Common myeloid progenitor, CD34-positive (primary cell): ENCODE measurements around the gene KSR2.

ENCODE experiments used
- CTCF ChIA-PET: fragments of 350-600 bp; sonication (Branson Sonifier 250); formaldehyde crosslinking; loops from one replicate; lab custom pipeline; 2021; ENCODE audit warnings: antibody characterized with exemption; lab: Charles Lee
- POLR2A ChIA-PET: fragments of 350-600 bp; sonication (Branson Sonifier 250); formaldehyde crosslinking; loops from one replicate; lab custom pipeline; 2021; ENCODE audit warnings: antibody characterized with exemption; lab: Charles Lee
- DNase-seq, 3 donors: peaks; one replicate each; pipeline versions ENCODE4 v3.0.0 to v3.0.0-alpha.2; 2013
- H3K27ac ChIP-seq, 2 experiments: 1 replicate in 1 of 2; 2 replicates in 1 of 2; pipeline ENCODE4 v1.7.0; 2013; ENCODE audit warnings: inconsistent platforms in 2 of 2, low read length in 2 of 2, mild to moderate bottlenecking in 2 of 2, low read depth in 1 of 2, moderate library complexity in 1 of 2; ENCODE audit not compliant: severe bottlenecking in 2 of 2, insufficient read depth in 1 of 2, poor library complexity in 1 of 2
- H3K27me3 ChIP-seq, 5 experiments: replicated peaks in 2 of 5; 1 replicate in 3 of 5; 2 replicates in 2 of 5; pipeline versions ENCODE4 v1.6.1 to v1.7.0; 2013; ENCODE audit warnings: low read length in 4 of 5, mild to moderate bottlenecking in 2 of 5, moderate library complexity in 2 of 5, inconsistent platforms in 1 of 5; ENCODE audit not compliant: insufficient read depth in 5 of 5, control insufficient read depth in 4 of 5
- H3K36me3 ChIP-seq, 4 experiments: 1 replicate in 2 of 4; 2 replicates in 2 of 4; pipeline versions ENCODE4 v1.6.1 to v1.7.0; 2013; ENCODE audit warnings: low read length in 3 of 4, control low read depth in 1 of 4, mild to moderate bottlenecking in 1 of 4; ENCODE audit not compliant: control insufficient read depth in 4 of 4, insufficient read depth in 4 of 4
- H3K4me1 ChIP-seq, 4 experiments: 1 replicate in 3 of 4; 2 replicates in 1 of 4; pipeline versions ENCODE4 v1.6.1 to v1.7.1; 2013; ENCODE audit warnings: low read length in 3 of 4, mild to moderate bottlenecking in 3 of 4, control low read depth in 1 of 4, inconsistent platforms in 1 of 4, moderate library complexity in 1 of 4; ENCODE audit not compliant: control insufficient read depth in 4 of 4, insufficient read depth in 4 of 4; ENCODE audit errors: control extremely low read depth in 1 of 4
- H3K4me3 ChIP-seq, 7 experiments: 1 replicate in 4 of 7; 2 replicates in 3 of 7; pipeline versions ENCODE4 v1.5.1 to v1.7.0; 2013; ENCODE audit warnings: mild to moderate bottlenecking in 7 of 7, low read length in 6 of 7, moderate library complexity in 6 of 7, inconsistent platforms in 2 of 7, low read depth in 2 of 7, control low read depth in 1 of 7; ENCODE audit not compliant: insufficient read depth in 4 of 7, control insufficient read depth in 1 of 7; ENCODE audit errors: extremely low read depth in 1 of 7
- H3K9me3 ChIP-seq, 5 experiments: 1 replicate in 4 of 5; 2 replicates in 1 of 5; pipeline versions ENCODE4 v1.6.1 to v1.7.1; 2013; ENCODE audit warnings: low read length in 4 of 5, mild to moderate bottlenecking in 2 of 5, inconsistent platforms in 1 of 5, low read depth in 1 of 5, moderate library complexity in 1 of 5; ENCODE audit not compliant: control insufficient read depth in 4 of 5, insufficient read depth in 2 of 5; ENCODE audit errors: control extremely low read depth in 1 of 5
- WGBS: methylation state at CpG from one replicate; pipeline ENCODE4 v1.1.5; 2013; ENCODE audit not compliant: insufficient coverage; 5-methylcytosine and 5-hydroxymethylcytosine counted together

KSR2 gene

DNA sequence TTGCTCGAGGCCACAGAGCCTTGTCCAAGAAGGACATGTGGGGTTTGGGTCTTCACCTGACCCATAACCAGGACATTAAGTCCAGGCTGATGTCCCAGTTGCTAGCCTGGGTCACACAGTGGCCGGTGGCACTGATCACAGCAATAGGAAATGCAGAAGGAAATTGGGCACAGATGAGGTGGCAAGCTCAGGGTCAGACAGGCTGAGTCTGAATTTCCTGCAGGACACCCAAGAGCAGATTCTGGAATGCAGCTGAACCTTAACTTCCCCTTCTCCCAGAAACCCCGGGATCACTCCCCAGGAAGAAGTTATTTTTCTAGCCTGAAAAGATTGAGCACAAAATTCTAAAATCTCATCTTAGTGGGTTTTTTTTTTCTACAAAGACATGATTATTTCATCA lies 199.9 kb downstream of the KSR2 start:
- 31% methylated on average over 2 of the region's 3 CpGs for WGBS
- Histone ChIP-seq H3K4me1 (no peaks in the 10 kb centered on the region), H3K27ac (no peak overlapping the region), H3K9me3 (peaks cover 0 to 11% (median 3%) of the 10 kb centered on the region in 5 experiments), H3K36me3 (no peaks in the 10 kb centered on the region), H3K4me3 (no peak overlapping the region), H3K27me3 (no peaks in the 10 kb centered on the region)
- no peak for DNase-seq
- ChIA-PET CTCF (no interaction called here), POLR2A (no interaction called here)

DNA sequence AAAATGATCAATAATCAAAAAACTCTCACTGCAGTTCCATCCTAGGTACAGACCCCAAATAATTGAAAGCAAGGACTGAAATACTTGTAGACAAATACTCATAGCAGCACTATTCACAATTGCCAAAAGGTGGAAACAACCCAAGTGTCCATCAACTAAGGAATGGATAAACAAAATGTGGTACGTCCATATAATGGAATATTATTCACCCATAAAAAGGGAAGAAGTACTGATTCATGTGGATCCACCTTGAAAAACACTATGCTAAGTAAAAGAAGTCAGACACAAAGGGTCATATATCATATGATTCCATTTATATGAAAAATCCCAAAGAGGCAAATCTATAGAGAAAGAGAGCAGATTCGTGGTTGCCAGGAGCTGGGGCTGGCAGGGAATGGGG lies 202.8 kb downstream of the KSR2 start:
- WGBS = 100% methylated on average over 1 of the region's 2 CpGs
- Histone ChIP-seq H3K27me3 (no peaks in the 10 kb centered on the region), H3K27ac (no peak overlapping the region), H3K4me3 (no peak overlapping the region), H3K36me3 (no peaks in the 10 kb centered on the region), H3K4me1 (no peaks in the 10 kb centered on the region), H3K9me3 (peaks cover 0 to 11% (median 3%) of the 10 kb centered on the region in 5 experiments)
- CTCF ChIA-PET = no interaction called here
- POLR2A ChIA-PET = no interaction called here
- DNase-seq = no peak

DNA sequence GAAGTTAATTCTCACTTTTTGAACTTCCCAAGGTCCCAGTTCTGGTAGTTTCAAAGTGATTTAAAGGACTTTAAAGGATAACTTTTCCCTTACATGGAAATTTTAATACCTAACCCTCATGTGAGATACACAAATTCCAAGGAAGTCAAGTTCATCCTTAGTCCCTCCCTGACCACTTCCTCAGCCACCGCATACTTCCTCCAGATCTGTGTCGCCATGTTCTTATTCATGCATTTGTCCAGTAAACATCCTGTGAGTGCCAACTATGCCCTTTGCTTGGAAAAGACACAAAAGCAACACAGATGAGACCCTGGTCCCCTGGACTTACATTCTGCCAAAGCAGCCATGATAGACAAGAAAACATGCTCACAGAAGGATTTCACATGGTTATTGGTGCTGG lies 206.6 kb downstream of the KSR2 start:
- Histone ChIP-seq H3K4me1 (no peaks in the 10 kb centered on the region), H3K9me3 (peaks cover 0 to 11% (median 3%) of the 10 kb centered on the region in 5 experiments), H3K27ac (no peak overlapping the region), H3K27me3 (no peaks in the 10 kb centered on the region), H3K4me3 (no peak overlapping the region), H3K36me3 (no peaks in the 10 kb centered on the region)
- POLR2A ChIA-PET = no interaction called here
- no peak for DNase-seq
- CTCF ChIA-PET = no interaction called here
- 52% methylated on average over 2 of the region's 2 CpGs for WGBS

DNA sequence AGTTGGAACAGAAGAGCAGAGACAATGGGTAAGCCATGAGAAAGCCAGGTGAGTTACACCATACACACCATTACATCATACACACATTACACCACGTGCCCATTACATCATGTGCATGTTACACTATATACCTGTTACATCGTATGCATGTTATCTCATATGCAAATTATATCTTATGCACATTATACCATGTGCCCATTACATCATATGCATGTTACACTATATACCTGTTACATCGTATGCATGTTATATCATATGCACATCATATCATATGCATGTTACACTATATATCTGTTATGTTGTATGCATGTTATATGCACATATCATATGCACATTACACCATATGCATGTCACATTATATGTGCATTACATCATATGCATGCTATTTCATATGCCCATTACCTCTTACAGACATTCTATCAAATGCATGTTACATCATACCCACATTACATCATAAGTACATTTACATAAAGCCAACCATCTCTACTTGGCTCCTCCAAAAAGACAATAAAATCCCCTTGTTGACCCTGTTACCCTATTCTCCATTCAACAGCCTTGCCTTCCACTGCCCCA lies 207.2 kb downstream of the KSR2 start:
- whole genome bisulfite sequencing = 95% methylated on average over 2 of the region's 3 CpGs

DNA sequence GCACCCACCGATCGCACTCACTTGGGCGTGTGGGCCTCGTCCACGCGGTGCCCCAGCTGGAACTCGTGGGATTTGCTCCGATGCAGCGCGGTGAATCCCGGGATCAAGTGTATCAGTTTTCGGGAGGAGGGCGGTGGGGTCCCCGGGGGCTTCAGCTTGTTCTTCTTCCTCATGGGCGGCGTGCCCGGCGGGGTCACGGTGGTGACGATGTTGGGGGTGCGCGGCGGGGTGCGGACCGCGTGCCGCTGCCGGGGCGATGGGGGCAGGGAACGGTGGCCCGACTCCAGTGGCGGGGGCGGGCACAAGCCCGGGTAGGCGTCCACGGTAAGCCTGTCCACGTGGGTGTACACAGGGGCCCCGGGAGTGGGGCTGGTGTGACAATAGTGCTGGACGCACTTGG lies 207.8 kb downstream of the KSR2 start:
- Histone ChIP-seq H3K9me3 (peaks cover 0 to 4% (median 3%) of the 10 kb centered on the region in 5 experiments), H3K36me3 (no peaks in the 10 kb centered on the region), H3K4me1 (no peaks in the 10 kb centered on the region), H3K27ac (no peak overlapping the region), H3K4me3 (no peak overlapping the region), H3K27me3 (no peaks in the 10 kb centered on the region)
- ChIA-PET POLR2A (no interaction called here), CTCF (no interaction called here)
- DNase-seq = no peak
- 96% methylated on average over 32 of the region's 39 CpGs for WGBS

More for the DNA sequence above, 207.2 kb downstream of the KSR2 start:
- POLR2A ChIA-PET = no interaction called here
- Histone ChIP-seq H3K27ac (no peak overlapping the region), H3K36me3 (no peaks in the 10 kb centered on the region), H3K9me3 (peaks cover 0 to 10% (median 3%) of the 10 kb centered on the region in 5 experiments), H3K27me3 (no peaks in the 10 kb centered on the region), H3K4me3 (no peak overlapping the region), H3K4me1 (no peaks in the 10 kb centered on the region)
- CTCF ChIA-PET = no interaction called here
- no peak for DNase-seq

DNA sequence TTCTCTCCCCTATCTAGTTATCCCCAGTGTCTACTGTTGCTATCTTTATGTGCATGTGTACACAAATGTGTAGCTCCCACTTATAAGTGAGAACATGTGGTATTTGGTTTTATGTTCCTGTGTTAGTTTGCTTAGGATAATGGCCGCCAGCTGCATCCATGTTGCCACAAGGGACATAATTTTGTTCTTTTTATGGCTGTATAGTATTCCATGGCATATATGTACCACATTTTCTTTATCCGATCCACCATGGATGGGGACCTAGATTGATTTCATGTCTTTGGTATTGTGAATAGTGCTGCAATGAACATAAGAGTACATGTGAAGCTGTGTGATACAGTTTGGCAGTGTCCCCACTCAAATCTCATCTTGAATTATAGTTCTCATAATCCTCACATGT lies 218.1 kb downstream of the KSR2 start:
- no CpG with 5 or more reads among the region's 2 CpGs for WGBS
- Histone ChIP-seq H3K27me3 (no peaks in the 10 kb centered on the region), H3K9me3 (no peaks in the 10 kb centered on the region), H3K4me3 (no peak overlapping the region), H3K27ac (no peak overlapping the region), H3K4me1 (no peaks in the 10 kb centered on the region), H3K36me3 (no peaks in the 10 kb centered on the region)
- no peak for DNase-seq
- ChIA-PET CTCF (no interaction called here), POLR2A (no interaction called here)

DNA sequence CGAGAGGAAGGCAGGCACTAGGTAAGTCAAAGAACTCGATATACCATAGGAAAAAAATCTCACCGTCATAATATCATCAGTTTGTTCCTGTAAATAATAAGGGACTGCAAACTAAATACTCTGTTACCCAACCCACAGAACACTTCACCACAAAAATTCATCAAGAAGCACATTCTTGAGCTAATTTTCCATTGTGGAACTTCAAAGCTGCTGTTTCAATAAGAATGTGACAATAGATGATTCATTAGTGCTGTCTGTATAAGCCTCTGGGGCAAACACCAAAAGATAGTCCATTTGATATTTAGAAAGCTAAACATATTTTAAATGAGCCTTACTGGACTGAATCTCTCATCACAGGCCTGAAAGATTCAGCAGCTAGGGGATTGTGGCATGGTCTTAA lies 219.4 kb downstream of the KSR2 start:
- Histone ChIP-seq H3K4me3 (no peak overlapping the region), H3K27ac (no peak overlapping the region), H3K27me3 (no peaks in the 10 kb centered on the region), H3K9me3 (no peaks in the 10 kb centered on the region), H3K36me3 (no peaks in the 10 kb centered on the region), H3K4me1 (no peaks in the 10 kb centered on the region)
- WGBS = 83% methylated on average over 3 of the region's 3 CpGs
- ChIA-PET POLR2A (no interaction called here), CTCF (no interaction called here)
- no peak for DNase-seq
